Esophagus squamous epithelium (tissue), 5 donors: Measurements from ENCODE around the gene GAL3ST3. TPM values are rescaled to one million over a fixed set of nuclear protein-coding genes. Genes with fewer than 3 reads are reported as not detected.
"Not testable (repeated sequence)": the region's sequence is repeated elsewhere in the genome, so short reads cannot be mapped to it uniquely, and the experiment has no call there.

Experiments
- DNase-seq: peaks from one replicate; lab custom pipeline; 2025; lab: John Stamatoyannopoulos, UW
- H3K27ac ChIP-seq, 4 donors: fragments of 200-600 bp; sonication (generic); one replicate each; pipeline ENCODE4 v1.5.1; 2016 to 2019; ENCODE audit warnings: mild to moderate bottlenecking in 1 of 4
- H3K27me3 ChIP-seq, 4 donors: fragments of 200-600 bp; sonication (generic); 1 replicate in 3 of 4; 2 replicates in 1 of 4; pipeline versions ENCODE4 v1.5.1 to v1.6.0; 2017 to 2021; ENCODE audit warnings: antibody characterized with exemption in 1 of 4
- H3K36me3 ChIP-seq, 3 donors: fragments of 200-600 bp; sonication (generic); one replicate each; pipeline ENCODE4 v1.5.1; 2016 to 2019
- H3K4me1 ChIP-seq, 3 donors: fragments of 200-600 bp; sonication (generic); one replicate each; pipeline ENCODE4 v1.5.1; 2017 to 2019
- H3K4me3 ChIP-seq, 4 donors: fragments of 200-600 bp; sonication (generic); 1 replicate in 3 of 4; 2 replicates in 1 of 4; pipeline ENCODE4 v1.5.1; 2016 to 2019; ENCODE audit warnings: mild to moderate bottlenecking in 2 of 4, moderate library complexity in 1 of 4
- H3K9me3 ChIP-seq, 3 donors: fragments of 200-600 bp; sonication (generic); one replicate each; pipeline ENCODE4 v1.5.1; 2016 to 2019
- POLR2A ChIP-seq, 4 donors: fragments of 450-650 bp; IDR thresholded peaks; one replicate each; pipeline ENCODE4 v1.6.1; 2017; ENCODE audit warnings: antibody characterized with exemption in 4 of 4, mild to moderate bottlenecking in 4 of 4, moderate library complexity in 3 of 4
- WGBS, 2 donors: methylation state at CpG; one replicate each; pipeline ENCODE4 v1.1.5; 2018; 5-methylcytosine and 5-hydroxymethylcytosine counted together
- intact Hi-C: fragments of 100-400 bp; cut with DNase I; formaldehyde crosslinking; loops from one replicate; pipeline ENCODE4 v1.15.0; 2022
- total RNA-seq, 4 donors: library from RNA; depleted of rRNA; stranded (reverse); fragments of >200 nt; gene quantifications; one replicate each; pipeline ENCODE4 v1.1.0, GENCODE V29; 2016
- TF ChIP-seq, protein P1 (sequence below), 6 experiments: fragments of 450-650 bp in 4 of 6; fragments of 200-600 bp in 2 of 6; sonication (generic) in 2 of 6; IDR thresholded peaks; one replicate each; pipeline ENCODE4 v1.5.1; 2016 to 2019; ENCODE audit warnings: antibody characterized with exemption in 6 of 6, mild to moderate bottlenecking in 4 of 6, moderate library complexity in 4 of 6
- donor health status: DM: yes; HTN: yes; CAD: no.

Gene GAL3ST3, protein sequence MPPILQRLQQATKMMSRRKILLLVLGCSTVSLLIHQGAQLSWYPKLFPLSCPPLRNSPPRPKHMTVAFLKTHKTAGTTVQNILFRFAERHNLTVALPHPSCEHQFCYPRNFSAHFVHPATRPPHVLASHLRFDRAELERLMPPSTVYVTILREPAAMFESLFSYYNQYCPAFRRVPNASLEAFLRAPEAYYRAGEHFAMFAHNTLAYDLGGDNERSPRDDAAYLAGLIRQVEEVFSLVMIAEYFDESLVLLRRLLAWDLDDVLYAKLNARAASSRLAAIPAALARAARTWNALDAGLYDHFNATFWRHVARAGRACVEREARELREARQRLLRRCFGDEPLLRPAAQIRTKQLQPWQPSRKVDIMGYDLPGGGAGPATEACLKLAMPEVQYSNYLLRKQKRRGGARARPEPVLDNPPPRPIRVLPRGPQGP
- total RNA-seq, result not detected

DNA sequence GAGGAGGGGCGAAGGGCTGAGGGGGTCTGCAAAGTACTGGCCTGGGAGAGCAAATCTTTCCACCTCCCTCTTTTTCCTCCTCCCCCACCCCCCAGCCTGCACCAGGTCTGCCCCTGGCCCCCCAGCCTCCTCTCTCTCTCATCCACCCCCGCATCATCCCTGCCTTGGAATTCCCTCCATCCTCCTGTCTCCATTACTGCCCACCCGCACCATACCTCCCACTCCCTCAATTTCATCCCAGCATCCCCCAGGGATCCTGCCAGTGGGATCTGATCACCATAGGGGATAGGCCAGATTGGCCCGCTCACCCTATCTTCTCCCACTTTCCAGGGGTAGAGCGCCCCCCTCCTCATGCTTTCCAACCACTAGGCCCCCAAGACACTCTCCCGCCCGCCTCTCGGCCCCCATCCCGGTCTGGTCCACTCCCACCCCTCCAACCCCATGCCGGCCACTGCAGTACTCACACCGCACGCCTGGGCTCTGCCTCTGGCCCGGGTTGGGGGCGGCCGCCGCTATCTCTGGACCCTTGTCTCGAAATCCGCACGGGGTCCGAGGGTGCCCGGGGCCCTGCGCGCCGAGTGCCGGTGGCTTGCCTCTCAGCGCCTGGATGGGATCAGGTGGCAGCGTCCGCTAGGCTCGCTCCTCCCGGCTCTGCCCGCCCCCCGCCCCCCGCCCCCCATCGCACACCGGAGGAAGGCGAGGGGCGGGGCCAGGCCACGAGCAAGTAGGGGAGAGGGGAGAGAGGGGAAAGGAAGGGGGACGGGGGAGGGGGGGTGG, at the start of gene GAL3ST3:
Gene GAL3ST3, minus strand, starts transcription at position 615 of the 777 bp plus-strand sequence. CDS start 3,746 bp downstream, outside the sequence.
- no peak within 1 kb of the TSS for H3K27ac ChIP-seq
- WGBS, 2 donors, result 30 to 78% methylated on average over 5 to 17 of the region's 39 CpGs
- peaks cover 0 to 7% (median 0%) of the 10 kb centered on the region in 3 donors for H3K36me3 ChIP-seq
- H3K4me1 ChIP-seq, result peaks cover 18 to 38% (median 22%) of the 10 kb centered on the region in 3 donors
- DNase-seq, result no peak
- H3K9me3 ChIP-seq, result no peaks in the 10 kb centered on the region
- TF ChIP-seq POLR2A (IDR thresholded peaks at IDR 0.05), result no peak
- no peak within 1 kb of the TSS for H3K4me3 ChIP-seq
- intact Hi-C loops, result no loop called here
- peaks cover 0 to 40% (median 3%) of the 10 kb centered on the region in 4 donors for H3K27me3 ChIP-seq

DNA sequence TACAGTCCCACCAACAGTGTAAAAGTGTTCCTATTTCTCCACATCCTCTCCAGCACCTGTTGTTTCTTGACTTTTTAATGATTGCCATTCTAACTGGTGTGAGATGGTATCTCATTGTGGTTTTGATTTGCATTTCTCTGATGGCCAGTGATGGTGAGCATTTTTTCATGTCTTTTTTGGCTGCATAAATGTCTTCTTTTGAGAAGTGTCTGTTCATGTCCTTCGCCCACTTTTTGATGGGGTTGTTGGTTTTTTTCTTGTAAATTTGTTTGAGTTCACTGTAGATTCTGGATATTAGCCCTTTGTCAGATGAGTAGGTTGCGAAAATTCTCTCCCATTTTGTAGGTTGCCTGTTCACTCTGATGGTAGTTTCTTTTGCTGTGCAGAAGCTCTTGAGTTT, 43.2 kb upstream of the GAL3ST3 start:
- H3K27ac ChIP-seq, H3K4me1 ChIP-seq, H3K9me3 ChIP-seq, intact Hi-C loops, H3K4me3 ChIP-seq, H3K27me3 ChIP-seq, H3K36me3 ChIP-seq, DNase-seq: not testable (repeated sequence)
- WGBS, 2 donors, result 95 to 100% methylated on average over 2 of the region's 2 CpGs

DNA sequence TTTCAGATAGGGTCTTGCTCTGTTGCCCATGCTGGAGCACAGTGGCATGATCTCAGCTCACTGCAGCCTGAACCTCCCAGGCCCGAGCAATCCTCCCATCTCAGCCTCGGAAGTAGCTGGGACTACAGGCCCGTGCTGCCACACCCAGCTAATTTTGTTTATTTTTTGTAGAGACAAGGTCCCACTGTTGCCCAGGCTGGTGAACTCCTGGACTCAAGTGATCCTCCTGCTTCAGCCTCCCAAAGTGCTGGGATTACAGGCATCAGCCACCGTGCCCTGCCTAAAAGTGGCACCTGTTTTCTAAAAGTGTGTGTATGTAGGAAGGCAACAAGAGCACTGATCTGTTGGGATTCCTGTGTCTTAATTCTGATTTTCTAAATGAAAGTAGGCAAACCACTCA, 41.3 kb upstream of the GAL3ST3 start:
- H3K27me3 ChIP-seq, result no peaks in the 10 kb centered on the region
- peaks cover 0 to 6% (median 0%) of the 10 kb centered on the region in 3 donors for H3K4me1 ChIP-seq
- H3K27ac ChIP-seq, result no peak overlapping the region
- no peak overlapping the region for H3K4me3 ChIP-seq
- H3K9me3 ChIP-seq, result no peaks in the 10 kb centered on the region
- TF ChIP-seq, protein P1, sequence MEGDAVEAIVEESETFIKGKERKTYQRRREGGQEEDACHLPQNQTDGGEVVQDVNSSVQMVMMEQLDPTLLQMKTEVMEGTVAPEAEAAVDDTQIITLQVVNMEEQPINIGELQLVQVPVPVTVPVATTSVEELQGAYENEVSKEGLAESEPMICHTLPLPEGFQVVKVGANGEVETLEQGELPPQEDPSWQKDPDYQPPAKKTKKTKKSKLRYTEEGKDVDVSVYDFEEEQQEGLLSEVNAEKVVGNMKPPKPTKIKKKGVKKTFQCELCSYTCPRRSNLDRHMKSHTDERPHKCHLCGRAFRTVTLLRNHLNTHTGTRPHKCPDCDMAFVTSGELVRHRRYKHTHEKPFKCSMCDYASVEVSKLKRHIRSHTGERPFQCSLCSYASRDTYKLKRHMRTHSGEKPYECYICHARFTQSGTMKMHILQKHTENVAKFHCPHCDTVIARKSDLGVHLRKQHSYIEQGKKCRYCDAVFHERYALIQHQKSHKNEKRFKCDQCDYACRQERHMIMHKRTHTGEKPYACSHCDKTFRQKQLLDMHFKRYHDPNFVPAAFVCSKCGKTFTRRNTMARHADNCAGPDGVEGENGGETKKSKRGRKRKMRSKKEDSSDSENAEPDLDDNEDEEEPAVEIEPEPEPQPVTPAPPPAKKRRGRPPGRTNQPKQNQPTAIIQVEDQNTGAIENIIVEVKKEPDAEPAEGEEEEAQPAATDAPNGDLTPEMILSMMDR (IDR thresholded peaks at IDR 0.05), result no peak
- TF ChIP-seq POLR2A (IDR thresholded peaks at IDR 0.05), result no peak
- no peak for DNase-seq
- whole genome bisulfite sequencing, 2 donors, result 88 to 97% methylated on average over 4 of the region's 4 CpGs
- H3K36me3 ChIP-seq, result no peaks in the 10 kb centered on the region
- intact Hi-C loops, result no loop called here

DNA sequence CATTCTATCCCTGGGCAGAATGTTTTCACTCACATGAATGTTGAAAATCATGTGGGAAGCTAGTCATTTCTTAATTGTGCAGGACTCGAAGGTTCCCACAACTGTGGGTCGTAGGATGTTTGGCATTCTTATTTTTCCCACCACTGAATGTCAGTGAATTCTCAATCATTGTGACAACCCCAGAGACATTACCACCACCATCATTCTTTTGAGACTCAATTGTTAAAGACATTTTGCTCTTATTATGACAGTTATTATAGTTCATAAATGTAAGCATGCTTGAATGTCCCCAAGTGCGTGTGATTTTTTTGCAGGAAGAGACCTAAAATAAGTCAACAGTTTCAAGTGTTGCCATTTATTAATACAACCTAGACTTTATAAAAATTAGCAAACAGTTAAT, 40.1 kb upstream of the GAL3ST3 start:
- 85 to 89% methylated on average over 3 of the region's 3 CpGs for WGBS, 2 donors

DNA sequence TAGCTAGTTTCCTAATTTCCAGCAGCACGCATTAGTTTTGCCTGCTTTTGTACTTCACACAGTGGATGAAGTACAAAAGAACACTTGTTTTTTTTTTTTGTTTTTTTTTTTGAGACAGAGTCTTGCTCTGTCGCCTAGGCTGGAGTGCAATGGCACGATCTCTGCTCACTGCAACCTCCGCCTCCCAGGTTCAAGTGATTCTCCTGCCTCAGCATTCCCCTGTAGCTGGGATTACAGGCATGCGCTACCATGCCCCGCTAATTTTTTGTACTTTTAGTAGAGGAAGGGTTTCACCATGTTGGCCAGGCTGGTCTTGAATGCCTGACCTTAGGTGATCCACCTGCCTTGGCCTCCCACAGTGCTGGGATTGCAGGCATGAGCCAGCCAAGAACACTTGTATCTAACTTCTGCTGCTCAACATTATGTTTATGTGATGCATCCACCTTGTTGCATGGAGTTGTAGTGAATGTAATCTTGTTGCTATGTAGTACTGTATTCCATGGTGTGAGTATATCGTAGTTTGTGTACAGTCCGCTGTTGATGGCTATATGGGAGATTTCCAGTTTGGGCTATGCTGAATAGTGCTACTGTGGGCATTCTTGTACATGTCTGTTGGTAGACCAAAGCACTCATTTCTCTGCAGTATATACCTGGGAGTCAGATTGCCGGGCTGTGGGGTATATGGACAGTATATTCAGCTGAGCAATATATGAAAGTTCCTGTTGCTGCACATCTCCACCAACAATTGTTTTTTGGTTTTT, 38.4 kb upstream of the GAL3ST3 start:
- Histone ChIP-seq H3K36me3 (no peaks in the 10 kb centered on the region), H3K27ac (no peak overlapping the region), H3K27me3 (no peaks in the 10 kb centered on the region), H3K4me1 (peaks cover 13 to 35% (median 18%) of the 10 kb centered on the region in 3 donors), H3K4me3 (no peak overlapping the region), H3K9me3 (no peaks in the 10 kb centered on the region)
- intact Hi-C loops, result no loop called here
- TF ChIP-seq POLR2A (IDR thresholded peaks at IDR 0.05), result no peak
- TF ChIP-seq, protein P1 (IDR thresholded peaks at IDR 0.05), result no peak
- WGBS, 2 donors, result 90 to 93% methylated on average over 7 to 9 of the region's 9 CpGs
- no peak for DNase-seq

More for the DNA sequence above, 40.1 kb upstream of the GAL3ST3 start:
- Histone ChIP-seq H3K36me3 (no peaks in the 10 kb centered on the region), H3K4me1 (peaks cover 0 to 18% (median under 1%) of the 10 kb centered on the region in 3 donors), H3K27ac (no peak overlapping the region), H3K4me3 (no peak overlapping the region), H3K9me3 (no peaks in the 10 kb centered on the region), H3K27me3 (no peaks in the 10 kb centered on the region)
- no peak for TF ChIP-seq POLR2A (IDR thresholded peaks at IDR 0.05)
- intact Hi-C loops, result no loop called here
- DNase-seq, result no peak

DNA sequence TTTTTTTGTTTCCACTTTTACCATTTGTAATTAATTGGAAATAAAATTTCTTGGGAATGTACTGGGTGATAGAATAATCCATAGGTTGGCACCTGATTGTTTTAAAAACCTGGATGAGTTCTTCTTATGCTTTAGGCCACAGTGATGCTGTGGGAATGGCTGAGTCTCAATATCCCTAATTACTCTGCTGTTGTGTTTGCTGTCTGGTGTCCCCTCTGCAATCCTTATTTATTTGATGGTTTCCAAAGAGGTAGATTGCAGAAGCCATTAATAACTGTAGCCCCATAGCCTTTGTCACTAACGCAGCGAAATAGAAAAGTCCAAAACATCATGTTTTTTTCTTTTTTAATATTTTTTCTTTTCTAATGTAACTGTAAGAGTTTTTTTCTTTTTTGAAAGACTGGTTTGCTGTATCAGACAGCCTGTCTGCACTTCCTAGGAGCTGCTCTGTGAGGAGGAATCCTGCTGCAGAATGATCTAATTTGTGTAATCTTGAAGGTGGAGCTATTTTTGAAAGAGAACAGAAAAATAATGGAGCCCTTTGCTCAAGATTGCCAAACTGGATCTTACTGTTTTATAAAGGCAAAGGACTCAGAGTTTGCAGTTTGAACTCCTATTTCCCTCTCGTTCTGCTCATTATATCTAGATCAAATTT, 36.0 kb upstream of the GAL3ST3 start:
- 87 to 94% methylated on average over 3 of the region's 3 CpGs for WGBS, 2 donors
- DNase-seq, result no peak
- peaks cover 31 to 59% (median 42%) of the 10 kb centered on the region in 3 donors for H3K4me1 ChIP-seq
- no peaks in the 10 kb centered on the region for H3K36me3 ChIP-seq
- no peak for TF ChIP-seq POLR2A (IDR thresholded peaks at IDR 0.05)
- TF ChIP-seq, protein P1 (IDR thresholded peaks at IDR 0.05), result no peak
- no peak overlapping the region for H3K4me3 ChIP-seq
- intact Hi-C loops, result no loop called here
- no peaks in the 10 kb centered on the region for H3K27me3 ChIP-seq
- no peak overlapping the region for H3K27ac ChIP-seq
- no peaks in the 10 kb centered on the region for H3K9me3 ChIP-seq
